A549 treated with dexamethasone at 1 μM for 4 hours (cell line): ENCODE data around the gene TPRA1. TPM values are rescaled to one million over a fixed set of nuclear protein-coding genes. Genes with fewer than 3 reads are reported as not detected.

Experiments
- total RNA-seq: library from RNA; stranded (reverse); fragments of 200-300 nt; extraction: Qiagen RNA extraction; gene quantifications from 5 replicates; pipeline ENCODE4 v1.2.3, GENCODE V29; 2022

Gene TPRA1
- 45.6 to 51.9 TPM (median 49.9 TPM) in 5 replicates for total RNA-seq

DNA sequence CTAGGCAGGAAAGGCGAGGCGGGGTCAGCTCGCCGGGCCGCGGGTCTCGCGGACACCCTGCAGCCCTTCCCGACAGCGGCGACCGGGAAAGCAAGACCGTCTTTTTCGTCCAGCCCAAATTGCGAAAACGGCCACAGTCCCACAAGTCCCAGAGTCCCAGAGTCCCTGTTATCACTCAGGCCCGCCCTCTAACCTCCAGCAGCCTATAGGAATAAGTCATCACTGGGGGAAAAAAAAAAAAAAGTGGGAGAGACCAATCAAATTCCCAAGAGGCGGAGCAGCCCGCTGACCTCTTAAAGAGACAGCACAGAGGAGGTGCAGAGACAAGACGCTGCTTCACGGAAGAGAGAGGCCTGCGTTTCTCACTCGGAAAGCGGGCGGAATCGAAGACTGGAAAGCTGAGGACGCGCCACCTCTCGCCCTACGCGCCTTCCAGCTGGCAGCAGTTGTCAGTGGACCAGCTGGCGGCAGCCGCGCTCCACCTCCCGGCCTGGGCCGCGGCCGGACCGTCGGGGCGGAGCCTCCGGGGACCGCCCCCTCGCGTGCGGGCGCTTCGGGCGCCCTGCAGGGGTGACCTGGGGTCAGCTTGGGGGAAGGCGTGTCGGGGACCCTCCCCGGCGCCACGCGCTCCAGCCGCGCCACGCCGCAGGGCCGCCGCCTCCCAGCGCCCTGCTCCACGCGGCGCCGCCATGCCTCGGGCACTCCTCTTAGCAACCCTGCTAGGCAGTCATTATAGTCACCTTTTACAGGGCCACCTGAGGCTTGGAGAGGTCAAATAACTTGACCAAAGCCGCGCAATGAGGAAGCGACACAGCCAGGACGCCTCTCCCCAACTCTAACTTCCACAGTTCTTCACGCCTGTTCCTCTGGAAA, at the start of gene TPRA1:
Gene TPRA1, minus strand, starts transcription at position 141 of the 873 bp plus-strand sequence. CDS start 10,587 bp downstream, outside the sequence.

DNA sequence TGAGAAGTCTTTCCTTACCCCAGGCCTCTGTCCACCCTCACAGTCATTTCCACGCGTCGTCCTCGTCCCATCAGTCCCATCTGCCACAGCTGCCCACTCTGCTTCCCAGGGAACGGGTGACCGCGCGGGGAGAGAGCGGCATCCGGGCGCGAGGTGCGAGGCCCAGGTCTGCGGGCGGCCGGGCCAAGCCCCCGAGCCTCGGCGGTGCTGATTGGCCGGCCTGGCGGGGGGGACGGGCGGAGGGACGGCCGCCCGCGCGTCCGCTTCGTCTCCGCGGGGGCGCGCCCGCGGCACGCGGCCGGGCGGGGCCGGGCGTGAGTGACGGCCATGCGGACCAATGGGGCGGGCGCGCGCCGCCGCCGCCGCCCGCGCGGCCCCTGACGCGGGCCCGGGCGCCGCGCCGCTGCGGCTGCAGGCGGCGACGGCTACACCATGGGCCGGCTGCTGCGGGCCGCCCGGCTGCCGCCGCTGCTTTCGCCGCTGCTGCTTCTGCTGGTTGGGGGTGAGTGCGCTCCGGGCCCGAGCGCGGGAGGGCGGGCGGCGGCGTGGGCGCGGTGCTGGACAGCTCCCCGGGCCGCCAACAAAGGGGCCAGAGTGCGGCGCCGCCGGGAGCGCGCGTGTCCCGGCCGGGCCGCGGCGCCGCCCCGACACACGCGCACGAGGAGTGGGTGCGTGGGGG, 38.4 kb upstream of the TPRA1 start, which contains the start of gene PODXL2:
Gene PODXL2, plus strand, starts transcription at position 398 of the 679 bp plus-strand sequence. Its CDS starts 35 bp downstream, at position 433.

Other genes with a start within 250 kb of the TPRA1 start
- gene MCM2, start 7.7 kb upstream of the TPRA1 start, total RNA-seq = 45.4 to 57.7 TPM (median 55.2 TPM) in 5 replicates
- 7.3 to 10.2 TPM (median 9.4 TPM) in 5 replicates for gene PODXL2, start 38.5 kb upstream of the TPRA1 start, total RNA-seq
- gene ABTB1, start 82.2 kb upstream of the TPRA1 start, total RNA-seq = 9.6 to 18.7 TPM (median 15.4 TPM) in 5 replicates
- gene MGLL, start 231.8 kb upstream of the TPRA1 start, total RNA-seq = 59.3 to 81.4 TPM (median 68.7 TPM) in 5 replicates